Neural progenitor cell (in vitro differentiated cells): ENCODE results near the gene EXT2.

Experiments used
- CTCF ChIP-seq: fragments of 200-600 bp; sonication (generic); IDR thresholded peaks from 2 replicates; pipeline ENCODE4 v1.5.1; 2017; ENCODE audit warnings: antibody characterized with exemption, mild to moderate bottlenecking
- EZH2 ChIP-seq: fragments of 200-600 bp; sonication (generic); IDR thresholded peaks from 2 replicates; pipeline ENCODE4 v1.6.1; 2017; ENCODE audit warnings: antibody characterized with exemption, mild to moderate bottlenecking, moderate library complexity
- EZH2phosphoT487 ChIP-seq: fragments of 200-600 bp; sonication (generic); IDR thresholded peaks from 2 replicates; pipeline ENCODE4 v1.6.1; 2017; ENCODE audit warnings: antibody characterized with exemption

- TF ChIP-seq CTCF: no peak
- no peak for TF ChIP-seq EZH2
- TF ChIP-seq EZH2phosphoT487: no peak
Measured at GRCh38 chr11:44205352-44205751, 109.9 kb downstream of the EXT2 start.
